ENCODE data around the gene EN2.

Gene EN2

GRCh38 chr7:155451840-155452239, 6.1 kb upstream of the EN2 start:
- no peak overlapping the region for H3K4me3 ChIP-seq (ENCODE audit: low read depth, low read length)
- no peak for TF ChIP-seq CTCF (IDR thresholded peaks at IDR 0.05; ENCODE audit: borderline replicate concordance, insufficient read depth, low read depth, low read length)

GRCh38 chr7:155452505-155453295, 5.2 kb upstream of the EN2 start:
- H3K4me3 ChIP-seq (ENCODE audit: low read depth, low read length): no peak overlapping the region
- TF ChIP-seq CTCF (IDR thresholded peaks at IDR 0.05; ENCODE audit: borderline replicate concordance, insufficient read depth, low read depth, low read length): no peak

GRCh38 chr7:155453296-155454182, 4.4 kb upstream of the EN2 start:
- TF ChIP-seq CTCF (IDR thresholded peaks at IDR 0.05; ENCODE audit: borderline replicate concordance, insufficient read depth, low read depth, low read length): no peak
- no peak overlapping the region for H3K4me3 ChIP-seq (ENCODE audit: low read depth, low read length)

- no peak for TF ChIP-seq CTCF (IDR thresholded peaks at IDR 0.05; ENCODE audit: borderline replicate concordance, insufficient read depth, low read depth, low read length)
- no peak overlapping the region for H3K4me3 ChIP-seq (ENCODE audit: low read depth, low read length)
Observed at GRCh38 chr7:155454183-155455112, 3.5 kb upstream of the EN2 start.

GRCh38 chr7:155455132-155455693, 2.7 kb upstream of the EN2 start:
- TF ChIP-seq CTCF (IDR thresholded peaks at IDR 0.05; ENCODE audit: borderline replicate concordance, insufficient read depth, low read depth, low read length): no peak
- H3K4me3 ChIP-seq (ENCODE audit: low read depth, low read length): no peak overlapping the region

All from GM12875 (cell line).